Testis (tissue), 2 donors: Measurements from ENCODE around the gene CPO.

Experiments used
- POLR2A ChIP-seq: fragments of 450-650 bp; IDR thresholded peaks from one replicate; pipeline ENCODE4 v1.6.1; 2017; ENCODE audit warnings: antibody characterized with exemption, mild to moderate bottlenecking, moderate library complexity
- TF ChIP-seq, protein P1 (sequence below), 3 experiments: fragments of 450-650 bp in 2 of 3; fragments of 200-600 bp in 1 of 3; sonication (generic) in 1 of 3; IDR thresholded peaks; one replicate each; pipeline ENCODE4 v1.5.1; 2016 to 2019; ENCODE audit warnings: antibody characterized with exemption in 3 of 3, mild to moderate bottlenecking in 2 of 3, moderate library complexity in 1 of 3

DNA sequence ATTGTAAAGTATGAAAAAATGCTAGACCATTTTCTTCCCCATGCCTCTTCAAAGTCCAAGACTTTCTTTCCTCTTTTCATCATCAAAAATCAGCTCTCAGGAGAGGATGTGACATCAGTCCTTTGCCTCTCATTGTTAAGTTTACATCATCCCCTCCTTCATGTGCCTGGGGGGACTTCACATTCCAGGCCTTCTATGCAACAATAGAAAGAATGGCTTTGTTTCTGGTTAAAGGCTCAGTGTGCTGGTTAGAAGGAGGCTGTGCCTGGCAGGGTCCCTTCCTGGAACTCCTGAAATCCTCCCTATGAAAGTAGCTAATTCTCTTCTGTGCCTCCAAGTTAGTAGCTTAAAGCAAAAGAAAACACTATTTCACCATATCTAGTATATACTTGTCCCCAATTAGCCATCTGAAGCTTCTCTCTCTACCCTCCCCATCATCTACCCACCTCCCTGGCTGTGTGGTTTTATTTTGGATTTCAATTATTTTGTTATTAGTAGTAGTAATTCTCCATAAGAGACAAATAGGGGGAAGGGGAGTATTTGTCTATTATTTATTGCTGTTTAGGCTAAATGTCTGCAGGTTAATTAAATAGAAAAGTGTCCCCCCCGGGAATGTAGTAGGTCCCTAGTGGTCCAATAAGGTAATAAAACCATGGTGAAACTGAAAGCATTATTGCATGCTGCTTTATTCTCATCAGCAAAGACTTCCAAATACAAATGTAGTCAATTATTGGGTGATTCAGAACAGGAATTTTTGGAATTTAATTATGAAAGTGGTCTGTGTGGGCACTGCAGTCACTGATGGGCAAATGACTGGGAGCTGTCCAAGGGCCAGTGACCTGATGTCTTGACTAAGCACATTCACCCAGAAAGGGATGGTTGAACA is 69.0 kb downstream of the CPO start:
- TF ChIP-seq, protein P1, sequence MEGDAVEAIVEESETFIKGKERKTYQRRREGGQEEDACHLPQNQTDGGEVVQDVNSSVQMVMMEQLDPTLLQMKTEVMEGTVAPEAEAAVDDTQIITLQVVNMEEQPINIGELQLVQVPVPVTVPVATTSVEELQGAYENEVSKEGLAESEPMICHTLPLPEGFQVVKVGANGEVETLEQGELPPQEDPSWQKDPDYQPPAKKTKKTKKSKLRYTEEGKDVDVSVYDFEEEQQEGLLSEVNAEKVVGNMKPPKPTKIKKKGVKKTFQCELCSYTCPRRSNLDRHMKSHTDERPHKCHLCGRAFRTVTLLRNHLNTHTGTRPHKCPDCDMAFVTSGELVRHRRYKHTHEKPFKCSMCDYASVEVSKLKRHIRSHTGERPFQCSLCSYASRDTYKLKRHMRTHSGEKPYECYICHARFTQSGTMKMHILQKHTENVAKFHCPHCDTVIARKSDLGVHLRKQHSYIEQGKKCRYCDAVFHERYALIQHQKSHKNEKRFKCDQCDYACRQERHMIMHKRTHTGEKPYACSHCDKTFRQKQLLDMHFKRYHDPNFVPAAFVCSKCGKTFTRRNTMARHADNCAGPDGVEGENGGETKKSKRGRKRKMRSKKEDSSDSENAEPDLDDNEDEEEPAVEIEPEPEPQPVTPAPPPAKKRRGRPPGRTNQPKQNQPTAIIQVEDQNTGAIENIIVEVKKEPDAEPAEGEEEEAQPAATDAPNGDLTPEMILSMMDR (IDR thresholded peaks at IDR 0.05): peak in 1 of 3 experiments; percentile 20
- TF ChIP-seq POLR2A: no peak
